NK-92 treated with Interleukin-12 subunit alpha and Interleukin-12 subunit beta, amount 100 ng/mL, for 24 hours (cell line): Measurements from ENCODE around the gene VWA5B2.

Experiments used
- DNase-seq: peaks from one replicate; lab custom pipeline; 2025; lab: John Stamatoyannopoulos, UW

The VWA5B2 gene

DNA sequence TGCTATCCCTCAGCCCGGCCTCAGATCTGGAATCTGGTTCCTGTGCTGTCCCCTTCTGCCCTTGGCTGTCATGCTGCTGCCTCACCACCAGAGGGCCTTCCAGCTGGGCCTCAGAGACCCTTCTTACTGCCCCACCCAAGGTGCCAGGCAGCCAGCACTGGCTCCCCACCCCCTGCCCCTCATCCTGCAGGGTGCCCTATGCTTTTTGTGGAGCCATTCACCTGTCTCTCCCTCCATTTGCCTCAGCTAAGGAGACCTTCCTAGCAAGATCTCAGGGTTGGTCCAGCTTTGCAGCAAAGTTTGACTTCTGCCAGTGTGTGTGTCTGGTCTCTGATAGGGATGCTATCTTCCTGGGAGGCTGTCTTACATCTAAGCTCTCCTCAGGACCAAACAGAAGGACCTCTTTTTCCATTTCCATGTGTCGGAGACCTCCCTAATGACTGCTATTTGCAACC lies 1.9 kb upstream of the VWA5B2 start:
- DNase-seq = no peak

GRCh38 chr3:184228376-184229137 lies 828 bp upstream of the VWA5B2 start:
- no peak for DNase-seq

DNA sequence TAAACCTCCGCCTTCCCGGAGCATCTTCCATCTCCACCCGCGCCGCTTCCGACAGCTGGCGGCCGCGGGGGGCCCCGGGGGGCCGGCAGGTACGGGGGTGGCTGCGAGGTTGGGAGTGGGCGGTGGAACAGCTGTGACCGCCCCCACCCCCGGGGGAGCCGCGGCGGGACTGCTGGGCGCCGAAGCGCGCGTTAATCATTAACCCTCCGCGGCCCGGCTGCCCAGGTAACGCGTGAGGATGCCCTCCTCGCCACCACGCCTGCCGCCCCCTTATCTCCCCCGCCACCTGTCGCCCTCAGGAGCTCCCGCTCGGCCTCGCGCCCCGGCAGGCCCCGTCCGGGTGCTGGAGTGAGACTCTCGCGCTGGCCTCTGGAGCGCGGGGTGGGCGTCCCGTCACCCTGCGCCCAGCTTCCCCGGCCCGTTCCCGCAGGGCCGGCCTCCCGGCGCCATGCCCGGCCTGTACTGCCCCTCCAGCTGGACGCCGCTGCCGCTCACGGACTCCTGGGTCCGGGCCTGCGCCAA lies 757 bp downstream of the VWA5B2 start:
- no peak for DNase-seq

DNA sequence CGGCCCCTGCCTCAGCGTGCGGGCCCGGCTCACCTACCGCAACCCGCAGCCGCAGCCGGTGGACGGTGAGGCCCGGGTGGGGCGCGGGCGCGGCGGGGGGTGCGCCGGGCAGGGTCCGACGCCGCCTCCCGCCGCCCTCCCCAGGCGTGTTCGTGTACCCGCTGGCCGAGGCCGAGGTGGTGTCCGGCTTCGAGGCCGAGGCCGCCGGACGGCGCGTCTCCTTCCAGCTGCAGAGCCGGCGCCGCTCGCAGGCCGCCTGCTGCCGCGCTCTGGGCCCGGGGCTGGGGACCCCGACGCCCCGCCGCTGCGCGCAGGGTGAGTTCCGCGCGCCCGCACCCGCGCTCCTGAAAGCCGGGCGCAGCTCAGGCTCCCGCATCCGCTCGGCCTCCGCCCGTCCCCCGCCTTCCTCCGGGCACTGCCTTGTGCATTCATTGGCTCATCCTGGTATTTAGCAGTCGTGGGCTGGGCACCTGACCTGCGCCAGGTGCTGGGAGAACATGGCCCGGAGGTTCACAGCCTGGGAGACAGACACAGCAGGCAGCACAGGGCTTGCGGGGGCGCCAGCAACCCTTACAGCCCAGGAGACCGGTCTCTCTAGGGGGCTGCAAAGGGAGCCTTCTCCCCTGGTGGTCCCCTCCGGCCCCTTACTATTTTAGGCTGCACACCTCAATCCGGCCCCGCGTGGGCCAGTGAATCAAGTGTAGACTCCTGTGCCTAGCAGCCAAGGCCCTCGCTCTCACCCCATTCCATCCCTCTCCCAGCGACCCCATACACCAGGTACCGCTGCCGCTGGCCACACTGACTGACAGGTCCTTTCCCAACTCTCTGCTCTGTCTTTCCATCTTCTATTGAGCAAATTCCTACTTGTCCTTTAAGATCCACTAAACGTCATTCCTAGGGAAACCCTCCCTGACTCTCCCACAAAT lies 1.5 kb downstream of the VWA5B2 start:
- DNase-seq = no peak

- DNase-seq = no peak
These were observed 2.3 kb downstream of the VWA5B2 start for GRCh38 chr3:184231671-184232070.

GRCh38 chr3:184233127-184233843 lies 3.9 kb downstream of the VWA5B2 start:
- DNase-seq = no peak

DNA sequence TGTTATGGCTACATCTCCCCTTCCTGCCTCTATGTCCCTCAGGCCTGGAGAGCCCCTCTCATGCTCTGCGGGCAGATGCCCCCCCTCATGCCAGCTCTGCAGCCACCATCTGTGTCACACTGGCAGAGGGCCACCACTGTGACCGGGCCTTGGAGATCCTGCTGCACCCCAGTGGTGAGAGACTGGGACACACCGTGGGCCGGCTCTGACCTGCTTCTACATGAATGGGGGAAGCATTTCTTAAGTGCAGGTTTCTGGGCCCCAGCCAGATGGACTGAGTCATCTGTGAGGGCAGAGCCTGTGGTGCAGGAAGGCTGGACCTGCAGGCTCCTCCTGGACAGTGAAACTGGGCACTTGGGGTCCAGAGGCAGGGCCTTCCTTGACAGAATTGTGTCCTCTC lies 4.8 kb downstream of the VWA5B2 start:
- no peak for DNase-seq

DNA sequence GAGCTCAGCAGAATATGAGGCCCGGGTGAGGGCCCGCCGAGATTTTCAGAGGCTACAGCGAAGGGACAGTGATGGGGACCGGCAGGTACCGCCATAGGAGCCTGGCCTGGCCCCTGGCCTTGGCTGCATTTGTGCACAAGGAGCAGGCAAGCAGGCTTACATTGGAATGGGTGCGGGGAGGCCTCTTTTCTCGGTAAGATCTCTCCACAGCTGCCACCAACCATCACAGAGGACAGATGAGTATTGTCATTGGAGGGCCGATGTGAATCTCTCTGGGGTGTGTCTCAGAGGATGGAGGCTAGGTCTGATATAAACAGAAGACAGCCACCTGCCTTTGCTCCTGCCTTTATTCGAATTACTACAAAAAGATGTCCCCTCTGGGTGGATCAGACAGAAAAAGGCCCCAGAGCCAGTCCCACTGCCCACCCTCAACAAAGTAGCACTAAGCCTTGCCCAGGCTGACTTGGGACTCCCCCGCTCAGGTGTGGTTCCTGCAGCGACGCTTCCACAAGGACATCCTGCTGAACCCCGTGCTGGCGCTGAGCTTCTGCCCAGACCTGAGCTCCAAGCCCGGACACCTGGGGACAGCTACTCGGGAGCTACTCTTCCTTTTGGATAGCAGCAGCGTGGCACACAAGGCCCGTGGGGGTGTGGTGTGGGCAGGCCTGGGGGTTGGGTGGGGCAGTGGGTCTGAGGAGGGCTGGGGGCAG lies 5.4 kb downstream of the VWA5B2 start:
- DNase-seq = no peak

GRCh38 chr3:184235381-184236032 lies 6.1 kb downstream of the VWA5B2 start:
- DNase-seq = no peak

- no peak for DNase-seq
These were observed 6.6 kb downstream of the VWA5B2 start for GRCh38 chr3:184236033-184236410.

- no peak for DNase-seq
These were observed 7.3 kb downstream of the VWA5B2 start for GRCh38 chr3:184236636-184237035.

- DNase-seq = no peak
These were observed 7.8 kb downstream of the VWA5B2 start for GRCh38 chr3:184237211-184237610.

GRCh38 chr3:184237807-184238206 lies 8.4 kb downstream of the VWA5B2 start:
- no peak for DNase-seq

GRCh38 chr3:184238246-184238818 lies 8.9 kb downstream of the VWA5B2 start:
- no peak for DNase-seq

DNA sequence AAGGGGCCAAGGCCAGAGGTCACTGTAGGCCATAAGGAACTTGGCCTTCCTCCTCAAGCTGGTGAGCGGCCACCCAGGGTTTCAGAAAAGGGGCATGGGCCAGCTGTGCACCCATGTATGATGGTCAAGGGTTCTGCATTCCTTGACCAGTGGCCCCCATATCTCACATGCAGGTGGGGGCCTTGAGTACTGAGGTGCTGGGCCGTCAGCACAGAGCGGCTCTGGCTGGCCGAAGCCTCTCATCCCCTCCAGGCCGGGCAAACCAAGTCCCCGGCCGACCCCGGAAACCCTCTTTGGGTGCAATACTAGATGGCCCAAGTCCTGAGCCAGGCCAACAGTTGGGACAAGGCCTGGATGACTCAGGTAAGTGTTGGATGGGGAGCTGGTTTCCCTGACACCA lies 9.8 kb downstream of the VWA5B2 start:
- no peak for DNase-seq

- DNase-seq = no peak
These were observed 10.3 kb downstream of the VWA5B2 start for GRCh38 chr3:184239708-184240107.

DNA sequence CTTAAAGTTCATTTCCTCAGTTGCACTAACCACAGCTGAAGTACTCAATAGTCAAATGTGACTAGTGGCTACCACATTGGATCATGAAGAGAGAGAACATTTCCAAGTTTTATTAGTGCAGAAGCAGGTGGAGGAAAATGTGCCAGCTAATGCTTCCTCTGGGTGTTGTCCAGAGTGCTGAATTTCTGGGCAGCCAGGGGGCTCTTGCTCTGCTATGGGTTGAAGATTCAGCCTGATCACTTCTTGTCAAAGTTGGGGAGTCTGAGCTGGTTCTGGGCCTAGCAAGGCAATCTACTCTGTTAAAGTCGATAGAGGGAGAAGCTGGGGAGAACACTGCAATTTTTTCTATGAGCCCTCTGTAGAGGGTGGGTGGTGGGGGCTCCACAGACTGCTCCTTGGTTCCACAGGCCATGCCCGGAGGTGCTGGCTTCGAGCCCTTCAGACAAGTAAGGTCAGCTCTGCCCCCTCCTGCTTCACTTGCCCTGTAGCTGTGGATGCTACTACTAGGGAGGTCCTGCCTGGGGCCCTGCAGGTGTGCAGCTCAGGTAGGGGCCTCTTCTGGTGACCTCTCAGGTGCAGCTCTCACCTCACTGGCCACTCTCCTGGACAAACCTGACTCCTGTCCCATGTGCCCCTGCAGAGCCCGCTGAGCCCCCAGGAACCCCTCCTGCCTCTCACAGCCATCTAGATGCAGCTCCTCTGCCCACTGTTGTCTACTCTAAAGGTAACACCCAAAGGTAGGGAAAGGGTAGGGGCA lies 11.2 kb downstream of the VWA5B2 start:
- no peak for DNase-seq

DNA sequence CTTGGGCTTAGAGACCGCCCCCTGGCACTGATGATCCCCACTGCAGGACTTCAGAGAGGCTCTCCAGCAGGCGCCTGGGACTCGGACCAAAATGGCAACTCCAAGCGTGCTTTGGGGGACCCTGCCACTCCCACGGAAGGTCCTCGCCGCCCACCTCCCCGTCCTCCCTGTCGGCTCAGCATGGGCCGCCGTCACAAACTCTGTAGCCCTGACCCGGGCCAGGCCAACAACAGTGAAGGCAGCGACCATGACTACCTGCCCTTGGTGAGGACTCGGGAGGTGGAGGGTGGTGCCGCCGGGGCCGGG lies 11.7 kb downstream of the VWA5B2 start:
- no peak for DNase-seq

DNA sequence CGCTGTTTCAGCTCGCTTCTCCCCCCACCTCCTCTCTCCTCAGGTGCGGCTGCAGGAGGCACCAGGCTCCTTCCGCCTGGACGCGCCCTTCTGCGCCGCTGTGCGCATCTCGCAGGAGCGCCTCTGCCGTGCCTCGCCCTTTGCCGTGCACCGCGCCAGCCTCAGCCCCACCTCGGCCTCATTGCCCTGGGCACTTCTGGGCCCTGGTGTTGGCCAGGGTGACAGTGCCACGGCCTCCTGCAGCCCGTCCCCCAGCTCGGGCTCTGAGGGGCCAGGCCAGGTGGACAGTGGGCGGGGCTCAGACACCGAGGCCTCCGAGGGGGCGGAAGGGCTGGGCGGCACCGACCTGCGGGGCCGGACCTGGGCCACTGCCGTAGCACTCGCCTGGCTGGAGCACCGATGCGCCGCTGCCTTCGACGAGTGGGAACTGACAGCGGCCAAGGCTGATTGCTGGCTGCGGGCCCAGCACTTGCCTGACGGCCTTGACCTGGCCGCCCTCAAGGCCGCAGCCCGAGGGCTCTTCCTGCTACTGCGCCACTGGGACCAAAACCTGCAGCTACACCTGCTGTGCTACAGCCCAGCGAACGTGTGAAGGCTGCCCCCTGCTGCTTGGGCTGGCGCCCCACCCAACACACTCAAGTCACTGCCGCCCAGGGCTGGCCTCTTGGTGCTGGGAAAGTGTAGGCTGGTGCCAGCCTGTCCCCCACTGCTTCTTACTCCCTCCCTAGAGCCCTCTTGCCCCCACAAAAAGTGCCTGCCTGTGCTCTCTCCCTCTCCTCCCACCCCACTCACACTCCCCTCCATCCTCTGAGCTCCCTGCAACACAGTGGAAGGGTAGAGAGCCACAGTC lies 12.3 kb downstream of the VWA5B2 start:
- DNase-seq = no peak
